ENCODE results near the gene SUGCT.

DNA sequence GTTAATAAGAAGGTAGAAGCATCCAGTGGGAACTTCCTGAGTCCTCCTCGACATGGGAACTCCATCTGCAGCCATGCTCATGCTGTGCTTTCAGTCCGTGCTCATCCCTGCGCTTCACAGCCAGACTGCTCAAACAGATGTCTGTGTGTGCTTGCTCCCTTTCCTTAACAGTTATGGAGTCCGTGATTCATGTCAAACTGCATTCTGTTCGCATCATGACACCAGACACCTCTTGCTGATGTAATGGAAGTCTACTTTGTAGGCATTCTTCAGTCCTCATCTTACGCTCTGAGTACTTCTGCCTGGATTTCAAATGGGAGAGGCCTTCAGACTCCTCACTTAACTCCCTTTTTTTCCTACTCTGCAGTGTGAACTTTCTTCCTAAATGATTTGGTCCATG, 304.9 kb downstream of the SUGCT start:
- TF ChIP-seq, protein P1, sequence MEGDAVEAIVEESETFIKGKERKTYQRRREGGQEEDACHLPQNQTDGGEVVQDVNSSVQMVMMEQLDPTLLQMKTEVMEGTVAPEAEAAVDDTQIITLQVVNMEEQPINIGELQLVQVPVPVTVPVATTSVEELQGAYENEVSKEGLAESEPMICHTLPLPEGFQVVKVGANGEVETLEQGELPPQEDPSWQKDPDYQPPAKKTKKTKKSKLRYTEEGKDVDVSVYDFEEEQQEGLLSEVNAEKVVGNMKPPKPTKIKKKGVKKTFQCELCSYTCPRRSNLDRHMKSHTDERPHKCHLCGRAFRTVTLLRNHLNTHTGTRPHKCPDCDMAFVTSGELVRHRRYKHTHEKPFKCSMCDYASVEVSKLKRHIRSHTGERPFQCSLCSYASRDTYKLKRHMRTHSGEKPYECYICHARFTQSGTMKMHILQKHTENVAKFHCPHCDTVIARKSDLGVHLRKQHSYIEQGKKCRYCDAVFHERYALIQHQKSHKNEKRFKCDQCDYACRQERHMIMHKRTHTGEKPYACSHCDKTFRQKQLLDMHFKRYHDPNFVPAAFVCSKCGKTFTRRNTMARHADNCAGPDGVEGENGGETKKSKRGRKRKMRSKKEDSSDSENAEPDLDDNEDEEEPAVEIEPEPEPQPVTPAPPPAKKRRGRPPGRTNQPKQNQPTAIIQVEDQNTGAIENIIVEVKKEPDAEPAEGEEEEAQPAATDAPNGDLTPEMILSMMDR (IDR thresholded peaks at IDR 0.05; ENCODE audit: low read depth, low read length) = no peak
- TF ChIP-seq, protein P2, sequence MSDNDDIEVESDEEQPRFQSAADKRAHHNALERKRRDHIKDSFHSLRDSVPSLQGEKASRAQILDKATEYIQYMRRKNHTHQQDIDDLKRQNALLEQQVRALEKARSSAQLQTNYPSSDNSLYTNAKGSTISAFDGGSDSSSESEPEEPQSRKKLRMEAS (IDR thresholded peaks at IDR 0.05; ENCODE audit: low read depth, low read length) = no peak
